GM19372 (cell line): ENCODE measurements around the gene MRPL24.

ENCODE experiments used
- ATAC-seq: cut with Tn5 transposase; IDR thresholded peaks from one replicate; pipeline ENCODE4 v1.9.1; 2021; ENCODE audit warnings: mild to moderate bottlenecking, low read depth, moderate library complexity; ENCODE audit not compliant: unreplicated experiment

The MRPL24 gene

DNA sequence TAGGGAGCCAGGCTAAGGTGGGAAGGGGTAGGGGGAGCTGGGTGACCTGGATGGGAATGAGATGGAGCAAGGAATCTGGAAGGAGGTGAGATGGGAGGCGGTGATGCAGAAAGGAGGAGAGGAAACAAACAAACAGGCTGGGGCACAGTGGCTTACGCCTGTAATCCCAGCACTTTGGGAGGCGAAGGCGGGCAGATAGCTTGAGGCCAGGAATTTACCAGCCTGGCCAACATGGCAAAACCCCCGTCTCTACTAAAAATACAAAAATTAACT lies 46.3 kb downstream of the MRPL24 start:
- ATAC-seq: no peak

DNA sequence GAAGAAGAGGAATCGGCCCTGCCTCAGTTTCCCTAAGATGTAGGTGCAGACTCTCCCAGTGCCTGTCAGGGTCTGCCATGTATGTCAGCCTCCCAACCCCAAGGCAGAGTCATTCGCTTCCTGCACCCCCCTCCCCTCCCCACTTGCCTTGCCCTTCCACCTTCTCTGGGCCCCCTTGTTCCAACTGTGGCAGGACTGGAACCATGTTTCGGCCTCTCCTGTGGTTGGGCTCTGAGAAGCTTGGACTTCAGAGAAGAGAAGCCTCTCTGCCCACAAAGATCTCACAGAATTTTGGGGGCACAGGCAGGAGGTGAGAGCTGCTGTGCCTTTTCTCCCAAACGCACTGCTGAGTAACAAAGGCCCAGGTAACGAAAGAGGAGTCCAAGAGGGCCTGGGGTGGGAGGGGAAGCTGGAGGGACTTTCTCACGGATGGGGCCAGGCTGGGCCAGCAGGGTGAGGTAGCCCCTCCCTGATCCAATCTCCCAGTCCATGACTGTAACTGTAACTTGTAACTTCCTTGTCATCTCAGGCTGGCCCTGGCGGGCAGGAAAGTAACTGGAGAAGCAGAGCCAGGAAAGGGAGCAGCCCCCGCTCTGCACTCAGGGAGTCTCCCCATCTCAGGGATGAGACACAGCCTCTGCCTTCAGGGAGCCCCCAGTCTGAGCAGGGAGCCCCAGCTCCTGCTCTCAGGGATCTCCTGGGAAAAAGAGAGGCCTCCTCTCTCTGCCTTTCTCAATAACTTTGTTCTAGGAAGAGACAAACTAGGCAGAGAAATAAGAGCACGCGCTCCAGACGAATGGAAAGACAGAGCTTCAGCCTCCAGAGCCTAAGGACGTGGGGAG lies 46.8 kb downstream of the MRPL24 start:
- no peak for ATAC-seq

DNA sequence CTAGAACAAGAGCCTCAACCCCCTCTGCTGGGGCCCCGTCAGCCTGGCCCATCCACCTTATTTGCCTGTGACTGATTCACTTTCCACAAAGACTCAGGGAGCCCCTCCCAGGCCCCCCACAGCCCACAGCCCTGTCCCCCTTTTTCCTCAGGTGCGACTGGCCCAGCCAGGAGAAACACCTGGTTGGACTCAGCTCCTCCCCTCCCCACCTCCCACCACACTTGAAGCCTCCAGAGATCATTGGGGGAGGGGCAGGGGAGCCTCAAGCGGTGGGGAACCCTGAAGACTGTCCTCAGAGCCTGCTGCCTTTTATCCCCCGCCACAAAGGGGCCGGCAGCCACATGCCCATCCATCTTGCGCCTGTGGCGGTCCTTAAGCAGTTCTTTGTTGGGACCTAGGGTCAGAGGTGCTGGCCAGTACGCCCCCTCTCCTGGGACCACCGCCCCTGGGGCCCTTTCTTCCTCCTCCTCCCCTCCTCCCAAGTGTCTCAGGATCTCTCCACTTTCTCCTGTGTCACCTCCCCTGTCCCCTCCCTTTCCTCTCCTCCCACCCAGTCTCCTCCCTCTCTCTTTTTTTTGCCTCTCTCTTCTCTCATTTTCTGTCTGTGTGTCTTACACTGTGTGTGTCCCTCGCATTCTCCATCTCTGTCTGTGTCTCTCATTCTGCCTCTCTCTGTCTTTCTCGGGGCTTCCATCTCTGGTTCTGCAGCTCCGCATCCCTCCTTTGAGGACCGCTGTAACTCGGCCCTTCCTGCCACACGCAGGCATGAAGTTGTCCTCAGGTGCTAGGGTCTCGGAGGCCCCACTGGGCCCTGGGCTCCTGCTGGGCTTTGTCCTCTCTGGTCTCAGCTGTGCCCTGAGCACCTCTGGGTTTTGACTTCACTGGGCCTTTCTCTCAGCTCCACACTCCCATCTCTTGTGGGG lies 47.7 kb downstream of the MRPL24 start:
- no peak for ATAC-seq

DNA sequence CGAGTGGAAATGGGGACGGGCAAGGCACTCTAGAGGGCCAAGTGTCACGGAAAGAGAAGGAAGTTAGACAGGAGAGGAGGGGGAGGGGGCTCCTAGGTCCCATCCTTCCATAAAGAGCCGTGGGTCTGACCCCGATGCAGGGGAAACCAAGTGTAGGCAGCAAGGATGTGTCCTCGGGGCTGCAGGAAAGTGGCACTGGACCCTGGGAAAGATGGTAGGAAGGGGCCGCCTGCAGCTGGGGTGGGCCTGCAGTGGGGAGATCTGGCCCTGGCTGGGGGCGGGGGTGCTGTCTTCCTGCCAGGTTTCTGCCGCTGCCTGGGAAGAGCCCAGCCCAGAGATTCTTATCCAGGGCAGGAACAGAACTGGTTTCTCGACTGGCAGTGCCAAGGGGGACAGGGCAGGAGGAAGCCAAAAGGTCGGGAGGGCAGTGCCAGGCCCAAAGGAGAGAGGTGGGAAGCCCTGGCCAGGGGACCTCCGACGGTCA lies 48.4 kb downstream of the MRPL24 start:
- ATAC-seq: no peak

DNA sequence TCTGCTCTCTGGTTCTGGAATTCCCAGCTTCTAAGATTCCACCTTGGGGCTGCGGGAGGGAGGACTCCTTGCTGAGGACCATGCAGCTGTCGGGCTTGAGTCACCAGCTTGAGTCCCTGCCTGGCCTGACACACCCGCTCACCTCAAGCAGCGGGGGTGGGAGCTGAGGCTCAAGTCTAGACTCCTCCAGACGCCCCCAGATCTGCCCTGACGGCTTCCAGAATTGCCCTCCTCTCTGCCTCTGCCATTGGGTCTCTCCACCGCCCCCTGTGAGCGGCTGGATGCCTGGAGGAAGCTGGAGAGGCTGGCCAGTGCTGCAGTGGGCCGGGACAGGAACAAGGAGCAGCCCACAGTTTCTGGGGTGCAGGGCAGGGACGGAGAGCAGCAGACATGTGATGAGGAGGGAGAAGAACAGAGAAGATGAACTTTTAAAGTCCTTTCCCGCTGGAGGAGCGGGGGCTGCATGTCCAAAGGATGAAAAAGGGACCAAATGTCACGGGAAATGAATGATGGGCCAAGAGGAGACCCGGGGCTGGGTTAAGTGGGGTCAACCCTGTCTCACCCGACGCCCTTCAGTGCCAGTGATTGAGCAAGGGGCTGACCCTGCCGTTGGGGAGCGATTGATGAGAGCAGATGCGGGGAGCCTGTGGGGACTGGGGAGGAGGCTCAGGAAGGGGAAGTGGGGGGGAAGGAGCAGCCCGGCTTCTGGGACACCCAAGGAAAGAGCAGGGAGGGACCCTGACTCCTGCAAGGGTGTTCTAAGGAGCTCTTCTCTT lies 49.0 kb downstream of the MRPL24 start:
- no peak for ATAC-seq

DNA sequence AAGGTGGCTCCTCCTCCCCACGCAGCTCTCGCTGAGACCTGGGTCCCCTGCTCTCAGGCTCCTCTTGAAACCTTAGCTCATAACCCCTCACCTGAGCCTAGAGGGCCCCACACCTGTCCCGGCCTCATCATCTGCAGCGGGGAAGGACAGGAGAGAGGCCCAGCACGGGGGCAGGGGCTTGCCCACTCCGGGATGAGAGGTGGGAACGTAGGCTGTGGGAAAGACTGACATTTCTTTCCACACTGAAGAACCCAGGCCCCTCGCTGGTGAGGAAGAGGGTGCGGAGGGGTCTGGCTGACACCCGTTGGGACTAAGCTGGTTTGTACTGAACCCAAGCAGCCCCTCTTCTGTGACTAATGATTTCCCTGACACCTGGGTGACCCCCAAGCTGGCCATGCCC lies 49.7 kb downstream of the MRPL24 start:
- no peak for ATAC-seq

DNA sequence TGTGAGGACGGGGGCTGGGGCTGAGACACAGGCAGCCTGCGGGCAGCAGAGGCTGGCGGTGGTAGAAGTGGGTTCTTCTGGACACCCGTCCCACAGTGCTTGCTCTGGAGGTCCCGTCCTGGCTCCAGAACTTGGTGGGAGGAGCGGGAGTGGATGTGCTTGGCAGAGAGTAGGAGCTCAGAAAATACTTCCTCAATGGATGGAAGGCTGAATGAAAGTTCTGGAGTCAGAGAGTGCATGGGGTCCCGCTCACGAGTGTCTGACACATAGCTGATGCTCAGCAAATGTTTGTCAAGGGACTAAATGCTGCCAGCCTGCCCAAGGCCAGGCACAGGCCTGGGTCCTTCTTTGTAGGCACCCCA lies 50.2 kb downstream of the MRPL24 start:
- ATAC-seq: no peak

DNA sequence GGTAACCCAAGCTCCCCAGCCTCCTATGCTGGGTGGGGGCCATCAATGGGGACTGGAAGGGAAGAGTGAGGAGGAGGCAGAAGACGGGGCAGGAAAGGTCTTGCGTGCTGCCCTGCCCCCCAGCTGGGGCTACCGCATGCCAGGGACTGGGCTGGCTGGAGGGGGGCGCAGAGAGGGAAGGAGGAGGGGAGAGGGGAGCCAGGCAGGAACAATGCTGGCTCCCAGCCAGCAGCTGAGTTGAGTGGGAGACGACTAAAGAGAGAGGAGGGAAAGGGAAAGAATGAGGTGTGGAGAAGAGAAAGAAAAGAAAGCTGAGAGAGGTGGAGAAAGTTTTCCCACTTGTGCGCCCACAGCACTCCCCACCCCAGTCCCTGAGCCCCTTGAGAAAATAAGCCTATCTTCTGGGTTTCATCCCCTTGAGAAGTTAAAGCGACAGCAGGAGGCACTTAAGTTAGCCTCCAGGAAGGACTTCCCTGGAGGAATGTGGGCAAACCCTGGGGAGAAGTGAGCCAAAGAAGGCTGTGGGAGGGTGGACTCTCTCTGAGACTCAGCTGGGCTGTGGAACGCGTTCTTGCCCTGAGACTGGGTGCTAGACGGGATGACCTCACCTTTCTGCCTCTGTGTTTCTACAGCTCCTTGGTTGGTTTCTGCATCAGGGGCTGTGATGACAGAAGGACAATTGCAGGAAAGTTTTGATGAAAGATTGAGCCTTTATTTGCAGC lies 50.8 kb downstream of the MRPL24 start:
- no peak for ATAC-seq

DNA sequence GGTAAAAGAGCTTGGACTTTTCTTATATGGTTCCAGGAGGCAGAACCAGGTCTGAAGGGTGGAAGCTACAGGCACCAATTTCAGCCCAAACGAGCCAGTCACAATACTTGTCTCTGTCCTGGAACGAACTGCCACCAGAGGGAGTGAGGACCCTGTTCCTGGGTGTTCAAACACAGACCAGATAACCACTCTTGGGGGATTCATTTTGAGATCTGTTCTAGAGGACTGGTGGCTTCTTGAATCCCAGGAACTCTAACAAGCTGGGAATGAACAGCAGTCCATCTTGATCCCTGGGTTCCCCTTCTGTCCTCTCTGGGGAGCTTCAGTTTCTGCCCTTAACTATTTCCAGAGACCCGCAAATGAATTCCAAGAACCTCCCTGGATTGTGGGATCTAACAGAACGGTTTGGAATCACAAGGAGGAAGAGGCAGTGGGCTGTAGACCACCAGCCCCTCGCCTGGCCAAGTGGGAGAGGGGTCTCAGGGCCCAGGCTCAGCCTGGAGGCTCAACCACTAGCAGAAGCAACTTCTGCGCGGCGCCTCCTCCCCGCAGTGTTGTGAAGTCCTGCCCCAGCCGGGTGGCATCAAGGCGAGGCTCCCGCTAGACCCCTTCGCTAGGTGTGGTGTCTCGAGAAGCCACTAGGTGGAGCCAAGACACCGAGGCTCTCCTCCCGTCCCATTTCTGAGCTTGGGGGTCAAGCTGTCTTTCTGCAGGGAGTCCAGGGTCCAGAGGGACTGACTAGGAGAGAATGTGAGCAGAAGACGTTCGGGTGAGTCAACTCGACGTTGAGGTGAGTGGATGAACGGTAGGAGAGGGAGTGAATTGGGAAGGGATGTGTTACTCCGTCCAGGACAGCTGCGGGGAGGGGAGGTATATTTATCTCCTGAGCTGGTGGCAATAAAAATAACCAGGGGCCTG lies 51.6 kb downstream of the MRPL24 start:
- ATAC-seq: no peak
